GM12875 (cell line): Measurements from ENCODE around the gene RBM20.
A peak's percentile ranks its signal among the peaks of the same experiment; 100 is the strongest.

Experiments
- H3K4me3 ChIP-seq: one replicate; pipeline ENCODE4 v1.5.1; 2011; ENCODE audit warnings: low read depth, low read length, control low read depth
- CTCF ChIP-seq: IDR thresholded peaks from 2 replicates; pipeline ENCODE4 v1.5.1; 2011; ENCODE audit warnings: low read depth, mild to moderate bottlenecking, control low read depth, inconsistent platforms, low read length, moderate library complexity, borderline replicate concordance; ENCODE audit not compliant: insufficient read depth

Gene RBM20

DNA sequence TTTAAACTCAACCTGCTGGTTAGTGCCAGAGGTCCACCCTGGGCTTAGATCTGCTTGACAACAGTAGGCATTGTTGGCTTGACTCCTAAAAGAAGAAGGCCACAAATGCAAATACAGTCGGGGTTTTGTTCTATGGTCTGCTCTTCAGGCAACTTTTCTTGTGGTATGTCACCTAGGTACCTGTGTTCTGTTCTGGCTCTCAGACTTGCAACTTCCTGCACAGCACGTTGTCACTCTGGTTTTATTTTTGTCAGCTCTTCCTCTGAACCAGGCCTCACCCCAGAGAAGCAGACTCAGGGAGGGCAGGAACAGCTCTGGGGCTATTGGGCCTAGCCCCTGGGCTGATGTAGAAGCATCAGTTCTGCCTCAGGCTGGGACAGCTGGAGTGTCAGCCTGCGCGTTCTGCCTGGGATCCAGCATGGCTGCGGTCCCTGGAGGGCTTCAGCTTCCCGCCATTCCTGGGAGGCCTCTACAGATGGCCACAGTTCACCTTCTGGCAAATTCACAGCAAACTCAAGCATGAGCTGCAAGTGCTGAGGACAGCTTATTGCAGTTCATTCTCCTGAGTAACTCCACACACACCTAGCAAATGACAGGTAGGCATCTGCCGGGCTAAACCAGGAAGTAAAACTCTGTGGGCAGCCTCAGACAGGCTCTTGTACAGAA is 216.6 kb downstream of the RBM20 start:
- no peak for TF ChIP-seq CTCF
- H3K4me3 ChIP-seq: no peak overlapping the region

DNA sequence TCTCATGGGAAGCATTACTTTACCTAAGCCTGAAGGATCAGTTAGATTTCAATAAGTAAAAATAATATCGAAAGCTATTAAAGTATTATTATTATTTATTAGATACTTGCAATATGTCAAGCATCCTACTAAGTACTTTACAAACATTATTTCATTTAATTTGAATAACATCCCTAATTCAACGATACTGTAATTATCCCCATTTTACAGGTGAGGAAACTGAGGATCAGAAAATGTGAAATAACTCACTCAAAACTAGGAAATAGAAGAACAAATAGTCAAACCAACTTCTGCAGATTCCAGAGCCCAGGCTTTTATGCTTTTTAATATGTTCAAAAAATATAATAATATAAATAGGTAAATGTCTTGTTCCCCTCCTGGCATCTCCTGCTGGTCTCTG is 217.3 kb downstream of the RBM20 start:
- no peak overlapping the region for H3K4me3 ChIP-seq
- no peak for TF ChIP-seq CTCF

DNA sequence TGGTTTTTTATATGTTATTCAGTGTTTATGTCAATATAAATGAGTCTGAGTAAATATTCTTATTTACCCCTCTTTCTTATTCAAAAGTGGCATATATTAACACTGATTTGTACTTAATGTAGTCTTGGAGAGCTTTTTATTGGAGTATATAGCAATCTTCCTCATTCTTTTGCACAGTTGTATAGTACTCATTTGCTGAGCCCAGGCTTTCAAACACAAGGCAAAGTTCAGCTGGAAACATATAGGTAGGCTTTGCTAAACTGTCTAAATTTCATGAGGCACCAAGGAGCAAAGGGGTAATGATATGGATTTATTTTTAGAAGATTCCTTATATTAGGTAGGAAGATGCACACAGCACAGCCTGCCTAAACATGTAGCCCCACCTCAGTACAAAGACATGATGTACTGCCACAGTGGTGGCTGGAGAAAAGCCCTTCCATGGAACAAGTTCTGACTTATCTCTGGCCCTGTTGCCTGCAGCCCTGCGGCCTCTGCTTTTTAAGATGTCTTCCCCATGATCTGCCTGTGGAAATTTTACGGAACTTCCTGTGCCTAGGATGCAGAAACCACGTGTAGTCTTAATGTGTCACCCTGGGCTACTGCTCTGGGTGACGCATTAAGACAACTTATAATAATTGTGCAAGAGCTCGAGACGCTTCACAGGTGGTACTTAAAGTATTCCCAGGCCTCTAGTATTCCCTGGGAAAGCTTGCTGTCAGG is 218.0 kb downstream of the RBM20 start:
- H3K4me3 ChIP-seq: no peak overlapping the region
- no peak for TF ChIP-seq CTCF

DNA sequence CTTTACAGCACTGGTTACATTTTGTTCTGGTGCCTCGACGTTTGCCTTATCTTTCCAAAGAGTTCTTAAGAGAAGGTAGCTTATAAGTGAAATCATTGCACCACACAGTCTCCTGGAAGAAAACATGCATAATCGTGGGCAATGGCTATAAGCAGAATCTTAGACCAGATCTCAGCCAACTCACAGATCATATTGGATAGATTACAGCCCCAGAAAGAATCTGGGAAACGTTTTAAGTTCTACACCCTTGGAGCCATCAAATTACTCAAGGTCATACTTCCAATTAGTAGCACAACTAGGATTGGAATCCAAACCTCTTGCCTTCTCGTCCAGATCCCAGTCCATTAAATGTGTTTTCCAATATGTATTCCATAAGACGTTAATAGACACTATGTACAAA is 218.8 kb downstream of the RBM20 start:
- no peak for TF ChIP-seq CTCF

DNA sequence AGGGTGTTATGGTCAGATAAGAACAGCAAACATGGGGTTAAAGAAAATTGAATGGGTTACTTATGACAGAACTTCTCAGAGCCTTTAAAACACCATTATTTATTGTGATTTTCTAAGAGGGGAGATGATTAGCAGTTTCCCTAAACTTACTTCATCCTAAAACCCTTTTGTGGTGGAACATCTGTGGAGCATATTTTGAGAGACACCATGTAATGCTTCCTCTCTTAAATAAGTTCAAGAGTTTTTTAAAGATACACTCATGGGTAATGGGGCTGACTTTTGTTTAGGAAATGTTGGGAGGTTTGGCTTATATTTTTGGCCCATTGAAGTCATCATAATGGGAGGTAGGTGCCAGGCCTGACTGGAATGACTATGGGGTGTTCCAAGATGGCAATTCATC is 219.2 kb downstream of the RBM20 start:
- H3K4me3 ChIP-seq: no peak overlapping the region
- TF ChIP-seq CTCF: no peak

More for the DNA sequence above, 218.8 kb downstream of the RBM20 start:
- H3K4me3 ChIP-seq: no peak overlapping the region

DNA sequence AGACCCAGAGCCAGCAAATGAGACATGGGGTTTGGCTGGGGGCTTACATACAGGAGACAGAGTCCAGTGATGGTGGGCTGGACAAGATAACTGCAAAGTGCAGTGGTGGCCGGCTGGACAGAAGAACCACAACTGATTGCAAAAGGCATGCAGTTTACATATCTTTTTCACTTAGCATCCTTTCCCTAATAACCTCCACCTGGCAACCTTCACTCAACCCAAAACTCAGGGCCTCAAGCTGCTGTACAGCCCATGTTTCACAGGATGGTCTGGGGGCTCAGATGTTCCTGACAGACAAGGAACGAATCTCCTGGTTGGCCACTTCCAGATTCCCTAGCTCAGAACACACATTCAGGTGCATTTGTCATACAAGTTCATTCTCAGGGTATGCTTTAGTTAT is 219.8 kb downstream of the RBM20 start:
- H3K4me3 ChIP-seq: no peak overlapping the region
- no peak for TF ChIP-seq CTCF

GRCh38 chr10:110864662-110865140 is 220.6 kb downstream of the RBM20 start:
- TF ChIP-seq CTCF: no peak
- H3K4me3 ChIP-seq: peak overlapping the region; percentile 7
